CD4-positive, alpha-beta T cell (primary cell): ENCODE data around the gene ROPN1. TPM values are rescaled to one million over a fixed set of nuclear protein-coding genes. Genes with fewer than 3 reads are reported as not detected.
"Not testable (repeated sequence)": the region's sequence is repeated elsewhere in the genome, so short reads cannot be mapped to it uniquely, and the experiment has no call there.

Experiments used
- ATAC-seq: fragments of 200-7000 bp; cut with Tn5 transposase; one replicate; pipeline ENCODE4 v1.10.0; 2022; ENCODE audit warnings: mild to moderate bottlenecking; ENCODE audit not compliant: poor library complexity
- CTCF ChIA-PET: fragments of 350-600 bp; sonication (Branson Sonifier 250); formaldehyde crosslinking; loops from one replicate; lab custom pipeline; 2021; ENCODE audit warnings: antibody characterized with exemption, inconsistent platforms; lab: Charles Lee
- POLR2A ChIA-PET: fragments of 350-600 bp; sonication (Branson Sonifier 250); formaldehyde crosslinking; loops from one replicate; lab custom pipeline; 2021; ENCODE audit warnings: antibody characterized with exemption, inconsistent platforms; lab: Charles Lee
- DNase-seq, 14 experiments: peaks; one replicate each; pipeline ENCODE4 v3.0.0-alpha.2; 2013 to 2020; ENCODE audit warnings: mixed read lengths in 2 of 14
- H3K27ac ChIP-seq, 2 donors: one replicate each; pipeline versions ENCODE4 v1.5.1 to v1.7.0; 2013; ENCODE audit warnings: low read length in 2 of 2, low read depth in 1 of 2, mild to moderate bottlenecking in 1 of 2
- H3K27me3 ChIP-seq, 2 experiments: 1 replicate in 1 of 2; 2 replicates in 1 of 2; pipeline versions ENCODE4 v1.6.1 to v1.7.0; 2013; ENCODE audit warnings: low read length in 2 of 2, control low read depth in 1 of 2, mild to moderate bottlenecking in 1 of 2, moderate library complexity in 1 of 2; ENCODE audit not compliant: insufficient read depth in 2 of 2, control insufficient read depth in 1 of 2
- H3K36me3 ChIP-seq: one replicate; pipeline ENCODE4 v1.6.1; 2013; ENCODE audit warnings: low read length, control low read depth; ENCODE audit not compliant: insufficient read depth
- H3K4me1 ChIP-seq: one replicate; pipeline ENCODE4 v1.6.1; 2013; ENCODE audit warnings: low read length, control low read depth; ENCODE audit not compliant: insufficient read depth
- H3K4me3 ChIP-seq: one replicate; pipeline ENCODE4 v1.5.1; 2013; ENCODE audit warnings: mild to moderate bottlenecking, low read length, moderate library complexity
- H3K9me3 ChIP-seq, 2 experiments: 1 replicate in 1 of 2; 2 replicates in 1 of 2; pipeline versions ENCODE4 v1.6.1 to v1.7.0; 2013; ENCODE audit warnings: low read length in 2 of 2, mild to moderate bottlenecking in 2 of 2, control low read depth in 1 of 2, moderate library complexity in 1 of 2; ENCODE audit not compliant: control insufficient read depth in 1 of 2, insufficient read depth in 1 of 2
- H3K27ac Mint-ChIP-seq: one replicate; pipeline ENCODE4 v1.8.0; 2020; ENCODE audit warnings: mixed read lengths
- H3K27me3 Mint-ChIP-seq: one replicate; pipeline ENCODE4 v1.8.0; 2021; ENCODE audit warnings: mixed read lengths
- H3K36me3 Mint-ChIP-seq: one replicate; pipeline ENCODE4 v1.8.0; 2021; ENCODE audit warnings: low read depth, mixed read lengths
- H3K4me1 Mint-ChIP-seq: one replicate; pipeline ENCODE4 v1.8.0; 2021; ENCODE audit warnings: low read depth, mixed read lengths
- H3K4me3 Mint-ChIP-seq: one replicate; pipeline ENCODE4 v1.8.0; 2020; ENCODE audit warnings: mild to moderate bottlenecking, mixed read lengths
- H3K9me3 Mint-ChIP-seq: one replicate; pipeline ENCODE4 v1.8.0; 2020; ENCODE audit warnings: mixed read lengths
- intact Hi-C, 2 experiments: fragments of 100-400 bp; cut with DNase I in 1 of 2; cut with micrococcal nuclease in 1 of 2; formaldehyde crosslinking; loops; one replicate each; pipeline versions ENCODE4 v1.15.1 to v1.9.0; 2023 to 2025; cut with DNase I, micrococcal nuclease
- total RNA-seq, 174 experiments: library from RNA in 2 of 174; stranded (reverse) in 2 of 174; gene quantifications; one replicate each; pipeline ENCODE4 v1.2.3 and lab custom pipeline; 2021 to 2026
- TF ChIP-seq, protein P1 (sequence below): fragments of 200-600 bp; IDR thresholded peaks from one replicate; pipeline ENCODE4 v1.8.0; 2022; ENCODE audit warnings: antibody characterized with exemption, mild to moderate bottlenecking

Gene ROPN1
- total RNA-seq, 2 experiments from 2014 or later, result not detected

DNA sequence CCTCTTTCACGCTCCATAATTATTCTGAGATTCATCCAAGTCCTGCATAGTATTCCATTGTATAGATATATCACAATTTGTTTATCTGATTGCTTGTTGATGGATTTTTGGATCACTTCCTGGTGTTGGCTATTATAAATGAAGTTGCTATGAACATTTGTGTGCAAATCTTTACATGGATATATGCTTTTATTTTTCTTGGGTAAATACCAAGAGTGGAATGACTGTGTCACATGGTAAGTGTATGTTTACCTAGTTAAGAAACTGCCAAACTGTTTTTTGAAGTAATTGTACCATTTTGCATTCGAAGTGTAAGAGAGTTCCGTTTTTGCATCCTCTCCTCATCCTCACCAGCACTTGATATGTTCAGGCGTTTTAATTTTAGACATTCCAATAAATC is 34.6 kb upstream of the ROPN1 start:
- DNase-seq, result no peak
- Mint-ChIP-seq H3K36me3 (no peaks in the 10 kb centered on the region), H3K9me3 (no peaks in the 10 kb centered on the region), H3K4me1 (no peaks in the 10 kb centered on the region), H3K4me3 (no peak overlapping the region), H3K27me3 (peaks cover 28% of the 10 kb centered on the region), H3K27ac (no peak overlapping the region)
- Histone ChIP-seq H3K9me3 (no peaks in the 10 kb centered on the region), H3K27ac (no peak overlapping the region), H3K4me1 (no peaks in the 10 kb centered on the region), H3K4me3 (no peak overlapping the region), H3K36me3 (no peaks in the 10 kb centered on the region), H3K27me3 (peaks cover 8 to 13% of the 10 kb centered on the region in 2 experiments)
- CTCF ChIA-PET, result no interaction called here
- ATAC-seq, result no peak
- intact Hi-C loops, result no loop called here
- POLR2A ChIA-PET, result no interaction called here
- TF ChIP-seq, protein P1, sequence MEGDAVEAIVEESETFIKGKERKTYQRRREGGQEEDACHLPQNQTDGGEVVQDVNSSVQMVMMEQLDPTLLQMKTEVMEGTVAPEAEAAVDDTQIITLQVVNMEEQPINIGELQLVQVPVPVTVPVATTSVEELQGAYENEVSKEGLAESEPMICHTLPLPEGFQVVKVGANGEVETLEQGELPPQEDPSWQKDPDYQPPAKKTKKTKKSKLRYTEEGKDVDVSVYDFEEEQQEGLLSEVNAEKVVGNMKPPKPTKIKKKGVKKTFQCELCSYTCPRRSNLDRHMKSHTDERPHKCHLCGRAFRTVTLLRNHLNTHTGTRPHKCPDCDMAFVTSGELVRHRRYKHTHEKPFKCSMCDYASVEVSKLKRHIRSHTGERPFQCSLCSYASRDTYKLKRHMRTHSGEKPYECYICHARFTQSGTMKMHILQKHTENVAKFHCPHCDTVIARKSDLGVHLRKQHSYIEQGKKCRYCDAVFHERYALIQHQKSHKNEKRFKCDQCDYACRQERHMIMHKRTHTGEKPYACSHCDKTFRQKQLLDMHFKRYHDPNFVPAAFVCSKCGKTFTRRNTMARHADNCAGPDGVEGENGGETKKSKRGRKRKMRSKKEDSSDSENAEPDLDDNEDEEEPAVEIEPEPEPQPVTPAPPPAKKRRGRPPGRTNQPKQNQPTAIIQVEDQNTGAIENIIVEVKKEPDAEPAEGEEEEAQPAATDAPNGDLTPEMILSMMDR, result no peak

GRCh38 chr3:124023531-124023930 is 31.6 kb upstream of the ROPN1 start:
- H3K36me3 ChIP-seq, H3K27ac ChIP-seq, H3K4me1 Mint-ChIP-seq, H3K4me1 ChIP-seq, intact Hi-C loops, H3K9me3 ChIP-seq, ATAC-seq, POLR2A ChIA-PET, H3K36me3 Mint-ChIP-seq, H3K27me3 ChIP-seq, H3K4me3 ChIP-seq, DNase-seq, H3K27ac Mint-ChIP-seq, H3K4me3 Mint-ChIP-seq, H3K9me3 Mint-ChIP-seq: not testable (repeated sequence)
- CTCF ChIA-PET, result interaction anchor here (1.4 kb wide), 1 partner anchor 38 kb away, joined by 3 read pairs; no protein-coding TSS in a partner anchor
- peaks cover 29% of the 10 kb centered on the region for H3K27me3 Mint-ChIP-seq

DNA sequence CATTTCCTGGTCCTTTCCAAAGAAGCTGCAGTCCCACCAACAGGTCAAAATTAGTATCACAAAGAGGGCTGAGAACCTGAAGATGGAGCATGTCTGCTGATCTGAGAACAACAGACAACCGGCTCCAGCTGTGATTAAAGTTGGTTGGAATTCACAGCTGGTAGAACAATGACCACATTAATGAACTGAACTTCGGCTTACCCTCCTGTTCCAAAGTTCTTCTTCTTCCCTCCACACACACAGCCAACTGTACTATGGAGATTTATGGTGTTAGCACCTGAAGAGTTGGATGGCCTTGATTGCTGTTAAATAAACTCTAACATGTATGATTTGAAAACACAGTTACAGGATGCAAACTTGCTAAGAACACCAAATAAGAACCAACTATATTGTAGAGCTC is 27.4 kb upstream of the ROPN1 start:
- no peaks in the 10 kb centered on the region for H3K36me3 ChIP-seq
- peaks cover 4 to 14% of the 10 kb centered on the region in 2 experiments for H3K27me3 ChIP-seq
- H3K27me3 Mint-ChIP-seq, result peaks cover 64% of the 10 kb centered on the region
- no peaks in the 10 kb centered on the region for H3K9me3 ChIP-seq
- H3K36me3 Mint-ChIP-seq, result no peaks in the 10 kb centered on the region
- intact Hi-C loops, result no loop called here
- ChIA-PET POLR2A (no interaction called here), CTCF (no interaction called here)
- H3K4me1 ChIP-seq, result no peaks in the 10 kb centered on the region
- no peak overlapping the region for H3K27ac Mint-ChIP-seq
- H3K4me1 Mint-ChIP-seq, result no peaks in the 10 kb centered on the region
- H3K4me3 Mint-ChIP-seq, result no peak overlapping the region
- TF ChIP-seq, protein P1, result no peak
- DNase-seq (no peak), ATAC-seq (no peak)
- H3K27ac ChIP-seq, result no peak overlapping the region
- peaks cover 2% of the 10 kb centered on the region for H3K9me3 Mint-ChIP-seq
- no peak overlapping the region for H3K4me3 ChIP-seq

DNA sequence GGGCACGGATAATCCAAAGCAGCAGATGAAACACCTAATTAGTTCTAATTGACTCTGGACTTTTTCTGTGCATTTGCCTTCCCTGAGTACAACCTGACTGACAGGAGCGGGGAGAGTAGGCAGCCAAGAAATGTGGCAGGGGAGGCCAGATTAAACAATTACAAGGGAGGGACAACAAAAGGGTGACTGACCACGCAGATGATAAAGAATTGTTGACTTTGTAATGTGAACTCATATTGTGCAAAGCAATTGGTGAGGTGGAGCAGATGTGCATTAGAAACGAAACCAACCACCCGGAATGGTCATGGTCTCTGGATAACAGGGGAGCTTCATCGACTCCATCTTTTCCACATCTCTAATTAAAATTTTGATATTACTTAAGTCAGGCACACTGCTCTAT is 25.6 kb upstream of the ROPN1 start:
- intact Hi-C loops, ATAC-seq, H3K36me3 Mint-ChIP-seq, CTCF ChIA-PET, H3K4me3 ChIP-seq, H3K9me3 ChIP-seq, POLR2A ChIA-PET, H3K4me3 Mint-ChIP-seq, H3K27ac ChIP-seq, H3K27ac Mint-ChIP-seq, H3K36me3 ChIP-seq, DNase-seq, H3K4me1 ChIP-seq, H3K4me1 Mint-ChIP-seq, H3K9me3 Mint-ChIP-seq: not testable (repeated sequence)
- peaks cover 70% of the 10 kb centered on the region for H3K27me3 Mint-ChIP-seq
- H3K27me3 ChIP-seq, result peaks cover 7 to 14% of the 10 kb centered on the region in 2 experiments

DNA sequence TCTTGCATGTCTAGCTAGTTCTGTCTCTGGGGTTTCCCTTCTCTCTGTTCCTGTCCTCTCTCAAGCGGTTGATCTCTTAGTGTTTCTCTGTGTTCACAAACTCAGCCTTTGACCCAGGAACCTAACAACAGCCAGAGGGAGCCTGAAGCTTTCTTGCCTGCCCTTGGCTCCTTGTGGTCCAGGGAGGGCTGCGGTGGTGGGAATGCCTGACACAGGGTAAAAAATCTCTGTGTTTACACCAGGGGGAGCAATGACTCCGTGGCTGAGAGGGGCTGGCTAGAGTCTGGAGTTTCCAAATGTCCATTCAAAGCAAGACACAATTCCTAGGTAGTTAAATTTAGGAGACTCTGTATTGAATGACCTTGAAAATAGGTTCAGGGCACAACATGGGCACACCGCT is 24.6 kb upstream of the ROPN1 start:
- H3K4me3 ChIP-seq, H3K4me1 ChIP-seq, H3K27ac ChIP-seq, H3K4me3 Mint-ChIP-seq, H3K4me1 Mint-ChIP-seq, ATAC-seq, POLR2A ChIA-PET, H3K36me3 ChIP-seq, intact Hi-C loops, H3K9me3 ChIP-seq, H3K9me3 Mint-ChIP-seq, H3K27ac Mint-ChIP-seq, H3K36me3 Mint-ChIP-seq, DNase-seq, CTCF ChIA-PET: not testable (repeated sequence)
- peaks cover 73% of the 10 kb centered on the region for H3K27me3 Mint-ChIP-seq
- peaks cover 7 to 14% of the 10 kb centered on the region in 2 experiments for H3K27me3 ChIP-seq
